Endothelial cell of umbilical vein (primary cell): ENCODE measurements around the gene AKTIP. TPM values are rescaled to one million over a fixed set of nuclear protein-coding genes. Genes with fewer than 3 reads are reported as not detected.

Experiments
- Bru-seq: library from RNA; stranded (reverse); fragments of 400-500 nt; gene quantifications from one replicate; lab custom pipeline; 2021; lab: Mats Ljungman, UMichigan
- BruChase-seq, 2 experiments: library from RNA; stranded (reverse); fragments of 400-500 nt; gene quantifications; one replicate each; lab custom pipeline; 2021; lab: Mats Ljungman, UMichigan
- BruUV-seq: library from RNA; stranded (reverse); fragments of 400-500 nt; replicated peaks from 2 replicates; lab custom pipeline; 2021; lab: Mats Ljungman, UMichigan
- CTCF ChIA-PET: fragments of 300-600, 350-600 bp; sonication (Branson Sonifier 250); formaldehyde crosslinking; loops from one replicate; lab custom pipeline; 2021; ENCODE audit warnings: antibody characterized with exemption, inconsistent platforms; lab: Charles Lee
- POLR2A ChIA-PET: fragments of 300-600, 350-600 bp; sonication (Branson Sonifier 250); formaldehyde crosslinking; loops from one replicate; lab custom pipeline; 2021; ENCODE audit warnings: antibody characterized with exemption, inconsistent platforms; lab: Charles Lee
- DNase-seq: peaks from one replicate; pipeline ENCODE4 v3.0.0-alpha.2; 2011; ENCODE audit warnings: low read depth, low spot score
- FAIRE-seq: peaks from 2 replicates; lab custom pipeline; 2011; peaks lifted over from hg19 to GRCh38; lab: Jason Lieb, UNC
- H2AFZ ChIP-seq: 2 replicates; pipeline ENCODE4 v1.6.0; 2012; ENCODE audit warnings: low read depth, low read length, control low read depth, inconsistent platforms
- H3K27ac ChIP-seq: 2 replicates; pipeline ENCODE4 v1.5.1; 2011; ENCODE audit warnings: low read depth, mild to moderate bottlenecking, control low read depth, low read length, moderate library complexity; ENCODE audit not compliant: insufficient read depth
- H3K27me3 ChIP-seq, 2 experiments: 2 replicates each; pipeline versions ENCODE4 v1.6.0 to v1.6.1; 2011; ENCODE audit warnings: low read length in 2 of 2, mixed read lengths in 1 of 2; ENCODE audit not compliant: control insufficient read depth in 2 of 2, insufficient read depth in 2 of 2
- H3K36me3 ChIP-seq, 2 experiments: 2 replicates in 1 of 2; 3 replicates in 1 of 2; pipeline ENCODE4 v1.5.1; 2011; ENCODE audit warnings: low read length in 2 of 2, mild to moderate bottlenecking in 1 of 2, moderate library complexity in 1 of 2; ENCODE audit not compliant: control insufficient read depth in 2 of 2, insufficient read depth in 2 of 2; ENCODE audit errors: extremely low read depth in 1 of 2
- H3K4me1 ChIP-seq: 3 replicates; pipeline ENCODE4 v1.5.1; 2011; ENCODE audit warnings: mild to moderate bottlenecking, low read length; ENCODE audit not compliant: control insufficient read depth, insufficient read depth; ENCODE audit errors: extremely low read depth
- H3K4me2 ChIP-seq: 2 replicates; pipeline ENCODE4 v1.6.1; 2011; ENCODE audit warnings: low read length, control low read depth, mixed read lengths; ENCODE audit not compliant: insufficient read depth
- H3K4me3 ChIP-seq, 3 experiments: fragments of 200-600 bp in 1 of 3; sonication (generic), shearing (Covaris generic) in 1 of 3; replicated peaks in 1 of 3; 2 replicates each; pipeline ENCODE4 v1.5.1; 2011 to 2016; ENCODE audit warnings: control low read depth in 3 of 3, low read length in 3 of 3, mild to moderate bottlenecking in 2 of 3, inconsistent platforms in 1 of 3, low read depth in 1 of 3, moderate library complexity in 1 of 3; ENCODE audit not compliant: insufficient read depth in 1 of 3
- H3K79me2 ChIP-seq: 2 replicates; pipeline ENCODE4 v1.6.0; 2012; ENCODE audit warnings: low read length, inconsistent platforms; ENCODE audit not compliant: control insufficient read depth, insufficient read depth
- H3K9ac ChIP-seq: replicated peaks from 2 replicates; pipeline ENCODE3; 2011; ENCODE audit warnings: low read length, control low read depth; ENCODE audit not compliant: insufficient read depth; ENCODE audit errors: extremely low read depth
- H3K9me1 ChIP-seq: replicated peaks from 3 replicates; pipeline ENCODE4 v1.6.0; 2011; ENCODE audit warnings: mild to moderate bottlenecking, low read length; ENCODE audit not compliant: control insufficient read depth, insufficient read depth; ENCODE audit errors: extremely low read depth
- H3K9me3 ChIP-seq: replicated peaks from 2 replicates; pipeline ENCODE4 v1.5.1; 2012; ENCODE audit warnings: low read length, inconsistent platforms; ENCODE audit not compliant: control insufficient read depth, insufficient read depth
- H4K20me1 ChIP-seq: replicated peaks from 2 replicates; pipeline ENCODE3; 2011; ENCODE audit warnings: mild to moderate bottlenecking, low read length; ENCODE audit not compliant: control insufficient read depth, insufficient read depth; ENCODE audit errors: extremely low read depth
- GATA2 ChIP-seq: IDR thresholded peaks from 2 replicates; pipeline ENCODE4 v1.7.0; 2011; ENCODE audit warnings: low read depth, mild to moderate bottlenecking, moderate library complexity, mixed read lengths, low read length; ENCODE audit not compliant: insufficient read length, insufficient read depth
- MAX ChIP-seq: IDR thresholded peaks from 2 replicates; pipeline ENCODE4 v1.6.1; 2011; ENCODE audit not compliant: insufficient read depth, insufficient read length
- POLR2A ChIP-seq: IDR thresholded peaks from 2 replicates; pipeline ENCODE4 v1.6.1; 2012; ENCODE audit warnings: low read depth, mild to moderate bottlenecking, control low read depth, low read length
- POLR2AphosphoS5 ChIP-seq: IDR thresholded peaks from 2 replicates; pipeline ENCODE4 v1.6.1; 2012; ENCODE audit warnings: low read depth, mild to moderate bottlenecking, control low read depth, low read length, moderate library complexity; ENCODE audit not compliant: insufficient read depth
- dilution Hi-C: fragments of 300-500 bp; cut with MboI; formaldehyde crosslinking; loops from one replicate; pipeline ENCODE4 v1.15.0; 2019; ENCODE audit warnings: low sequenced_read_pairs; ENCODE audit not compliant: extremely low pct_ligation_motif_present
- intact Hi-C: fragments of 100-400 bp; cut with micrococcal nuclease; formaldehyde crosslinking; loops from one replicate; pipeline ENCODE4 v1.10.0; 2022
- long read RNA-seq: library from polyadenylated mRNA; stranded (forward); transcript quantifications from one replicate; pipeline ENCODE4 v2.0.0, GENCODE V29; 2021
- polyA minus RNA-seq, 3 experiments: library from RNA; depleted of rRNA, polyadenylated mRNA; stranded (reverse); fragments of >200 nt; gene quantifications; 1 replicate in 1 of 3; 2 replicates in 2 of 3; pipeline ENCODE4 v1.2.3, GENCODE V29; 2011
- polyA plus RNA-seq, 4 experiments: library from polyadenylated mRNA; depleted of rRNA in 3 of 4; stranded (reverse) in 3 of 4; unstranded in 1 of 4; fragments of >200 nt; gene quantifications; 2 replicates each; pipeline versions ENCODE4 v1.2.1 to v1.2.3, GENCODE V29; 2011 to 2012; ENCODE audit warnings: missing spikeins in 1 of 4
- total RNA-seq: library from RNA; stranded (reverse); gene quantifications from 2 replicates; pipeline ENCODE4 v1.2.3, GENCODE V29; 2021

The AKTIP gene
- 29.1 and 32.7 TPM in 2 replicates for total RNA-seq
- 22.2 and 25.1 TPM in 2 replicates for polyA plus RNA-seq
- polyA plus RNA-seq (2011; cell fraction: cytosol; rRNA removed) = 28.2 TPM in 2 replicates
- polyA plus RNA-seq (2011; cell fraction: nucleus; rRNA removed) = 48.9 and 50.9 TPM in 2 replicates
- polyA plus RNA-seq (2012) = 32.0 and 40.1 TPM in 2 replicates
- 31.6 and 34.5 TPM in 2 replicates for polyA minus RNA-seq
- polyA minus RNA-seq (2011; cell fraction: cytosol; rRNA and poly(A)+ RNA removed) = 10.1 TPM
- polyA minus RNA-seq (2011; cell fraction: nucleus; rRNA and poly(A)+ RNA removed) = 16.4 and 22.7 TPM in 2 replicates
- percentile 71 among the genes with signal in this experiment for Bru-seq, nascent RNA
- percentile 82 among the genes with signal in this experiment for BruChase-seq, experiment 1, labeled RNA remaining after a 6-hour chase
- percentile 82 among the genes with signal in this experiment for BruChase-seq, experiment 2, labeled RNA remaining after a 2-hour chase
- long read RNA-seq, transcript AKTIP-202 (10 exons, 2,426 nt) = major isoform, 17 of 71 reads
- long read RNA-seq, partial matches to known transcripts = 4 of 71 reads
- long read RNA-seq, other reads (novel, unspliced or antisense) = 50 of 71 reads

- ChIA-PET POLR2A (interaction anchor here (1.2 kb wide), 1 partner anchor 201 kb away, joined by 3 read pairs; the partner anchor contains the start of gene FTO), CTCF (interaction anchor here (0.6 to 2.9 kb wide), 9 partner anchors 8 to 1311 kb away, joined by 3 to 13 read pairs (median 4); no protein-coding TSS in a partner anchor)
- no TSS peak for BruUV-seq
- dilution Hi-C loops (no loop called here), intact Hi-C loops (loop anchor here (1.0 to 10.0 kb wide), 8 partner anchors 8 to 1426 kb away; partner anchors contain the start of genes CHD9, CHD9NB, FTO and RPGRIP1L)
- no peak for FAIRE-seq
- TF ChIP-seq GATA2 = no peak
- peak; percentile 12 for TF ChIP-seq POLR2AphosphoS5
- TF ChIP-seq POLR2A = no peak
- TF ChIP-seq MAX = no peak
- DNase-seq = peak; percentile 40
- H3K79me2 ChIP-seq = peaks cover 4% of the 10 kb centered on the region
- H3K9me1 ChIP-seq = no peaks in the 10 kb centered on the region
- no peaks in the 10 kb centered on the region for H4K20me1 ChIP-seq
- no peaks in the 10 kb centered on the region for H3K27me3 ChIP-seq
- peak within 1 kb of the TSS; percentile 69 for H2AFZ ChIP-seq
- H3K4me3 ChIP-seq = peak within 1 kb of the TSS; percentile 42 to 97 (median 56)
- H3K36me3 ChIP-seq = no peaks in the 10 kb centered on the region
- peak within 1 kb of the TSS; percentile 92 for H3K27ac ChIP-seq
- H3K4me2 ChIP-seq = peak within 1 kb of the TSS; percentile 78
- H3K9me3 ChIP-seq = no peaks in the 10 kb centered on the region
- H3K4me1 ChIP-seq = peaks cover 29% of the 10 kb centered on the region
- peak within 1 kb of the TSS; percentile 70 for H3K9ac ChIP-seq
Observed at GRCh38 chr16:53502331-53503269, at the start of gene AKTIP. AKTIP (minus strand) TSS chr16:53503209; CDS start chr16:53500259, 2,950 bp downstream.
